GM18951 (cell line): ENCODE results near the gene EPHA2.

Experiments
- POLR2A ChIP-seq: IDR thresholded peaks from 4 replicates; pipeline ENCODE4 v1.6.1; 2011; ENCODE audit warnings: mild to moderate bottlenecking; ENCODE audit not compliant: insufficient read length, insufficient read depth; ENCODE audit errors: extremely low read depth
- in situ Hi-C: fragments of 300-500 bp; cut with MboI; formaldehyde crosslinking; loops from one replicate; pipeline ENCODE4 v1.12.0; 2022; ENCODE audit warnings: low sequenced_read_pairs, mixed read lengths, inconsistent platforms; ENCODE audit not compliant: unreplicated experiment

The EPHA2 gene

GRCh38 chr1:16180291-16180824, 24.5 kb upstream of the EPHA2 start:
- no peak for TF ChIP-seq POLR2A
- in situ Hi-C loops, result loop anchor here (10.0 to 25.0 kb wide), 2 partner anchors 106 to 368 kb away; partner anchors contain the start of genes FAM131C and UQCRHL

- no peak for TF ChIP-seq POLR2A
- in situ Hi-C loops, result loop anchor here (25.0 kb wide), 1 partner anchor 367 kb away; the partner anchor contains the start of gene UQCRHL
Observed at GRCh38 chr1:16178596-16179497, 23.0 kb upstream of the EPHA2 start.

GRCh38 chr1:16177306-16177705, 21.4 kb upstream of the EPHA2 start:
- in situ Hi-C loops, result loop anchor here (25.0 kb wide), 1 partner anchor 365 kb away; the partner anchor contains the start of gene UQCRHL
- no peak for TF ChIP-seq POLR2A

- in situ Hi-C loops, result loop anchor here (25.0 kb wide), 1 partner anchor 364 kb away; the partner anchor contains the start of gene UQCRHL
- TF ChIP-seq POLR2A, result no peak
Observed at GRCh38 chr1:16176653-16177052, 20.8 kb upstream of the EPHA2 start.

- in situ Hi-C loops, result loop anchor here (25.0 kb wide), 1 partner anchor 364 kb away; the partner anchor contains the start of gene UQCRHL
- no peak for TF ChIP-seq POLR2A
Observed at GRCh38 chr1:16175610-16176553, 20.0 kb upstream of the EPHA2 start.

GRCh38 chr1:16174886-16175598, 19.2 kb upstream of the EPHA2 start:
- in situ Hi-C loops, result loop anchor here (25.0 kb wide), 1 partner anchor 363 kb away; the partner anchor contains the start of gene UQCRHL

GRCh38 chr1:16174261-16174868, 18.5 kb upstream of the EPHA2 start:
- in situ Hi-C loops, result no loop called here
- no peak for TF ChIP-seq POLR2A

More at GRCh38 chr1:16174886-16175598, 19.2 kb upstream of the EPHA2 start:
- no peak for TF ChIP-seq POLR2A

GRCh38 chr1:16173447-16174260, 17.8 kb upstream of the EPHA2 start:
- TF ChIP-seq POLR2A, result no peak
- in situ Hi-C loops, result no loop called here

- in situ Hi-C loops, result no loop called here
- no peak for TF ChIP-seq POLR2A
Observed at GRCh38 chr1:16172964-16173446, 17.1 kb upstream of the EPHA2 start.

GRCh38 chr1:16172218-16172830, 16.5 kb upstream of the EPHA2 start:
- in situ Hi-C loops, result no loop called here
- TF ChIP-seq POLR2A, result no peak
